CD4-positive, alpha-beta T cell (primary cell): ENCODE results near the gene COBL. TPM values are rescaled to one million over a fixed set of nuclear protein-coding genes. Genes with fewer than 3 reads are reported as not detected.

Experiments
- ATAC-seq: fragments of 200-7000 bp; cut with Tn5 transposase; one replicate; pipeline ENCODE4 v1.10.0; 2022; ENCODE audit warnings: mild to moderate bottlenecking; ENCODE audit not compliant: poor library complexity
- CTCF ChIA-PET: fragments of 350-600 bp; sonication (Branson Sonifier 250); formaldehyde crosslinking; loops from one replicate; lab custom pipeline; 2021; ENCODE audit warnings: antibody characterized with exemption, inconsistent platforms; lab: Charles Lee
- POLR2A ChIA-PET: fragments of 350-600 bp; sonication (Branson Sonifier 250); formaldehyde crosslinking; loops from one replicate; lab custom pipeline; 2021; ENCODE audit warnings: antibody characterized with exemption, inconsistent platforms; lab: Charles Lee
- DNase-seq, 14 experiments: peaks; one replicate each; pipeline ENCODE4 v3.0.0-alpha.2; 2013 to 2020; ENCODE audit warnings: mixed read lengths in 2 of 14
- H3K27ac ChIP-seq, 2 donors: one replicate each; pipeline versions ENCODE4 v1.5.1 to v1.7.0; 2013; ENCODE audit warnings: low read length in 2 of 2, low read depth in 1 of 2, mild to moderate bottlenecking in 1 of 2
- H3K27me3 ChIP-seq, 2 experiments: 1 replicate in 1 of 2; 2 replicates in 1 of 2; pipeline versions ENCODE4 v1.6.1 to v1.7.0; 2013; ENCODE audit warnings: low read length in 2 of 2, control low read depth in 1 of 2, mild to moderate bottlenecking in 1 of 2, moderate library complexity in 1 of 2; ENCODE audit not compliant: insufficient read depth in 2 of 2, control insufficient read depth in 1 of 2
- H3K36me3 ChIP-seq: one replicate; pipeline ENCODE4 v1.6.1; 2013; ENCODE audit warnings: low read length, control low read depth; ENCODE audit not compliant: insufficient read depth
- H3K4me1 ChIP-seq: one replicate; pipeline ENCODE4 v1.6.1; 2013; ENCODE audit warnings: low read length, control low read depth; ENCODE audit not compliant: insufficient read depth
- H3K4me3 ChIP-seq: one replicate; pipeline ENCODE4 v1.5.1; 2013; ENCODE audit warnings: mild to moderate bottlenecking, low read length, moderate library complexity
- H3K9me3 ChIP-seq, 2 experiments: 1 replicate in 1 of 2; 2 replicates in 1 of 2; pipeline versions ENCODE4 v1.6.1 to v1.7.0; 2013; ENCODE audit warnings: low read length in 2 of 2, mild to moderate bottlenecking in 2 of 2, control low read depth in 1 of 2, moderate library complexity in 1 of 2; ENCODE audit not compliant: control insufficient read depth in 1 of 2, insufficient read depth in 1 of 2
- H3K27ac Mint-ChIP-seq: one replicate; pipeline ENCODE4 v1.8.0; 2020; ENCODE audit warnings: mixed read lengths
- H3K27me3 Mint-ChIP-seq: one replicate; pipeline ENCODE4 v1.8.0; 2021; ENCODE audit warnings: mixed read lengths
- H3K36me3 Mint-ChIP-seq: one replicate; pipeline ENCODE4 v1.8.0; 2021; ENCODE audit warnings: low read depth, mixed read lengths
- H3K4me1 Mint-ChIP-seq: one replicate; pipeline ENCODE4 v1.8.0; 2021; ENCODE audit warnings: low read depth, mixed read lengths
- H3K4me3 Mint-ChIP-seq: one replicate; pipeline ENCODE4 v1.8.0; 2020; ENCODE audit warnings: mild to moderate bottlenecking, mixed read lengths
- H3K9me3 Mint-ChIP-seq: one replicate; pipeline ENCODE4 v1.8.0; 2020; ENCODE audit warnings: mixed read lengths
- CTCF ChIP-seq: fragments of 200-600 bp; IDR thresholded peaks from one replicate; pipeline ENCODE4 v1.8.0; 2022; ENCODE audit warnings: antibody characterized with exemption, mild to moderate bottlenecking
- intact Hi-C, 2 experiments: fragments of 100-400 bp; cut with DNase I in 1 of 2; cut with micrococcal nuclease in 1 of 2; formaldehyde crosslinking; loops; one replicate each; pipeline versions ENCODE4 v1.15.1 to v1.9.0; 2023 to 2025; cut with DNase I, micrococcal nuclease
- total RNA-seq, 174 experiments: library from RNA in 2 of 174; stranded (reverse) in 2 of 174; gene quantifications; one replicate each; pipeline ENCODE4 v1.2.3 and lab custom pipeline; 2021 to 2026

Gene COBL
- total RNA-seq, 2 experiments from 2014 or later, result not detected

- ChIA-PET CTCF (no interaction called here), POLR2A (no interaction called here)
- no peak for TF ChIP-seq CTCF
- no peak overlapping the region for H3K4me3 ChIP-seq
- no peaks in the 10 kb centered on the region for H3K4me1 ChIP-seq
- no peak for DNase-seq
- Mint-ChIP-seq H3K36me3 (no peaks in the 10 kb centered on the region), H3K4me1 (no peaks in the 10 kb centered on the region), H3K27me3 (no peaks in the 10 kb centered on the region), H3K4me3 (no peak overlapping the region), H3K9me3 (no peaks in the 10 kb centered on the region), H3K27ac (no peak overlapping the region)
- H3K27ac ChIP-seq, result no peak overlapping the region
- H3K27me3 ChIP-seq, result no peaks in the 10 kb centered on the region
- ATAC-seq, result no peak
- peaks cover 0 to 12% of the 10 kb centered on the region in 2 experiments for H3K9me3 ChIP-seq
- H3K36me3 ChIP-seq, result no peaks in the 10 kb centered on the region
- intact Hi-C loops, result no loop called here
Measured at GRCh38 chr7:51234139-51234538, 82.5 kb downstream of the COBL start.

- no peak for ATAC-seq
- no peaks in the 10 kb centered on the region for H3K9me3 Mint-ChIP-seq
- H3K27ac Mint-ChIP-seq, result no peak overlapping the region
- intact Hi-C loops, result no loop called here
- Histone ChIP-seq H3K36me3 (no peaks in the 10 kb centered on the region), H3K4me1 (no peaks in the 10 kb centered on the region), H3K9me3 (peaks cover 0 to 12% of the 10 kb centered on the region in 2 experiments), H3K27me3 (no peaks in the 10 kb centered on the region), H3K4me3 (no peak overlapping the region), H3K27ac (no peak overlapping the region)
- no peak for TF ChIP-seq CTCF
- DNase-seq, result no peak
- POLR2A ChIA-PET, result no interaction called here
- H3K4me1 Mint-ChIP-seq, result no peaks in the 10 kb centered on the region
- CTCF ChIA-PET, result no interaction called here
- H3K27me3 Mint-ChIP-seq, result no peaks in the 10 kb centered on the region
- no peak overlapping the region for H3K4me3 Mint-ChIP-seq
- no peaks in the 10 kb centered on the region for H3K36me3 Mint-ChIP-seq
Measured at GRCh38 chr7:51233374-51233773, 83.2 kb downstream of the COBL start.

GRCh38 chr7:51230723-51231122 is 85.9 kb downstream of the COBL start:
- H3K4me3 ChIP-seq, result no peak overlapping the region
- ChIA-PET POLR2A (no interaction called here), CTCF (no interaction called here)
- peaks cover 0 to 9% of the 10 kb centered on the region in 2 experiments for H3K9me3 ChIP-seq
- Mint-ChIP-seq H3K4me3 (no peak overlapping the region), H3K36me3 (no peaks in the 10 kb centered on the region), H3K4me1 (no peaks in the 10 kb centered on the region), H3K9me3 (no peaks in the 10 kb centered on the region), H3K27ac (no peak overlapping the region), H3K27me3 (no peaks in the 10 kb centered on the region)
- DNase-seq (no peak), ATAC-seq (no peak)
- TF ChIP-seq CTCF, result no peak
- H3K4me1 ChIP-seq, result no peaks in the 10 kb centered on the region
- no peaks in the 10 kb centered on the region for H3K36me3 ChIP-seq
- intact Hi-C loops, result no loop called here
- no peaks in the 10 kb centered on the region for H3K27me3 ChIP-seq
- H3K27ac ChIP-seq, result no peak overlapping the region
